ENCODE results near the gene S100A16.
A peak's percentile ranks its signal among the peaks of the same experiment; 100 is the strongest.
"Not testable (repeated sequence)": the region's sequence is repeated elsewhere in the genome, so short reads cannot be mapped to it uniquely, and the experiment has no call there.

S100A16 gene

GRCh38 chr1:153612755-153613331 is at the start of gene S100A16:
TSS of gene S100A16 (minus strand) at chr1:153613137. CDS start at chr1:153608151, 4,986 bp downstream.
- no peak for DNase-seq

DNA sequence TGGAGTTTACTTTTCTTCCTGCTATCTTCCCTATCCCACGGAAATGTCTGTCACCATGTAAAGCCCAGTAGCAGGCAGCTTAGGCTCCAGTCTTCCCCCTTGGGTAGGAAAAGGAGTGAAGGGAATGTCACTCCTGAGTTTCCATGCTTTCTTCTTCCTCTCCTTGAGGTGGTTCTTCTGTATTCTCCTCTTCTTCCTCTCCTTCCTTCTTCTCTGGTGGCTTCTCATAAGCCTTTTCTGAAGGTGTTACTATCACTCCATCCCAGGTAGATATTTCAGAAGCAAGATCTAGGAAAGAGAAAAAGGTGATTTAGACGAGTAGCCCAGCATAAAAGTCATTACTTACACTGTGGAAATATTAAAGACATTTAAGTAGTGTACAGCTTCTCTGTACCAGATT is 49.3 kb upstream of the S100A16 start:
- no peak for DNase-seq

- no peak for DNase-seq
These were observed 48.3 kb upstream of the S100A16 start for GRCh38 chr1:153661111-153661708.

DNA sequence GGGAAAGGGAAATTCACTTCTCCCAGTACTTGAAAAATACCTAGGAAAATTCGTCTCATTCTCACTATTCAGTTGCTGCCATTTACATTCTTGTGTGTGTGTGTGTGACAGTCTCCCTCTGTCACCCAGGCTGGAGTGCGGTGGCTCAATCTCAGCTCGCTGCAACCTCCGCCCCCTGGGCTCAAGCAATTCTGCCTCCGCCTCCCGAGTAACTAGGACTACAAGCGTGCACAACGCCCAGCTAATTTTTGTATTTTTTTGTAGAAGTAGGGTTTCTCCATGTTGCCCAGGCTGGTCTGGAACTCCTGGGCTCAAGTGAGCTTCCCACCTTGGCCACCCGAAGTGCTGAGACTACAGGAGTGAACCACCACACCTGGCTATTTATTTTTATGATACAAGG is 46.7 kb upstream of the S100A16 start:
- no peak for DNase-seq

DNA sequence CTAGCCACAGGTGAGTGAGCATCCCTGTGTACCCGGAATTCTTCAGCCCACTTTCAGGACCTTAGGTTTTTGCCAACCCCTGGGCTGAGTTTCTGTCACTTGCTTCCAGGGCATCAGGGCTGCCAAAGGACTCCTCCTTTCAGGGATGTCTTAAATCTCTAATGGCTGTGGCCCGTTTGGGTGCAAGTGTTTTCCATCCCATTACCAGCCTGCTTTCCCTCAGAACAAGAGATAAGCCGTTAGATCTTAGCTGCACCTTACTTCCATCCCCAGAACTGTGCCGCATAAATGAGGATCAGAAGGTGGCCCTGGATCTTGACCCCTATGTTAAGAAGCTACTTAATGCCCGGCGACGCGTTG is 46.2 kb upstream of the S100A16 start:
- DNase-seq, result no peak

GRCh38 chr1:153658400-153659174 is 45.6 kb upstream of the S100A16 start, which contains the start of gene SNAPIN:
TSS of gene SNAPIN (plus strand) at chr1:153658703. CDS start at chr1:153658744, 41 bp downstream.
- peak; percentile 83 for DNase-seq

- DNase-seq, result no peak
These were observed 42.4 kb upstream of the S100A16 start for GRCh38 chr1:153655333-153655732.

GRCh38 chr1:153652805-153653500 is 40.0 kb upstream of the S100A16 start:
- no peak for DNase-seq

- DNase-seq, result no peak
These were observed 38.8 kb upstream of the S100A16 start for GRCh38 chr1:153651771-153652170.

DNA sequence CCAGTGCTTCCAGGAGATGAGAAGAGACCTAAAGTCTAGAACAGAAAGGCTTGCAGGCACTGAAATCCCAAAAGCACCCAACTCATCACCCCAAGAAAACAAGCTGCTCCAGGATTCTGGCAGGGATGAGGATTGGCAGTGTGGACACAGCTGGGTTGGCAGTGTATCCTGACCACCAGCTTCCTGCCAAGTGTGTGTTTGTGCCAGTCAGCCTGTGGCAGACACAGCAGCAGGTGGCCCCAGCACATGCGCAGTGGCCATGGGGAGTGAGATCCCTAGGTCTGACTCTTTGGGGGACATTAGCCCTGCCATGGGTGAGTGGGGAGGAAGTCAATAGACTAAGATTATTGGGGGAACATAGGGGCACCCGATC is 36.9 kb upstream of the S100A16 start:
- no peak for DNase-seq

GRCh38 chr1:153649137-153649862 is 36.4 kb upstream of the S100A16 start:
- DNase-seq, result no peak

- DNase-seq, result no peak
These were observed 35.2 kb upstream of the S100A16 start for GRCh38 chr1:153648000-153648643.

DNA sequence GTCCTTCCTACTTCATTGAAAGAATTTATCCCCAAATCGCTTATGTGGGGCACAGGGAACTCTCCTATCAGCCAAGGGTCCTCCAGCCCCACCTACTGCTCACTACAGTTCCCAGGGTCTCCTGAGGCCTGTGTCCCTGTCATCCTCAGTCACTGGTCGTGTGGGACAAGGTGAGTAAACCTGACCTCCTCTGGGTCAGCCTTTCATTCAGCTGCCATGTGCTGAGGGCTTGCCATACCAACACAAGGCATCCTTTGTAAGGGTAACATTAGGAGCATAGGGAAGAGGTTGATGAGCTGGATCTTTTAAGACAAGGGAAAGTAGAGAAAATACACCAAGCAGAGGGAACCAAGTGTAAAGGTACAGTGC is 34.4 kb upstream of the S100A16 start:
- no peak for DNase-seq

- DNase-seq, result no peak
These were observed 33.9 kb upstream of the S100A16 start for GRCh38 chr1:153646672-153647345.

DNA sequence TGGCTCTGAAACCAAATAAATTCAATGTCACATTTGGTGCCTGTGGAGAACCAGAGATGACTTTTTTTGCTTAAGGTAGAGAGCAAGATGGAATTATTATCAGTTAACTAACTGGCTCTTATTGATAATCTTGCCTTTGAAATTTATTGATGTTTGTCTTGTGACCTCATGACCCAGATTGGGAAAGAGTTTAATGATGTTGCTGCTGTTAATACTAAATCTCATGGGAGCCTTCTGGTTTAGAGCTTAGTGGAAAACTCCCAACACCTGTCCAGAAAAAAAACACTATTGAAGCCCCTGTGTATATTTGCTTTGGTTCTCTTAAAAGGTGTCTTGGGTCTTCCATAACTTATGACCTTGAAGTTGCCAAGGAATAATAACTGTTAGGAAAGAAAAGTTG is 30.9 kb upstream of the S100A16 start:
- no peak for DNase-seq

GRCh38 chr1:153643100-153643499 is 30.2 kb upstream of the S100A16 start:
- no peak for DNase-seq

GRCh38 chr1:153642161-153642560 is 29.2 kb upstream of the S100A16 start:
- DNase-seq, result no peak

DNA sequence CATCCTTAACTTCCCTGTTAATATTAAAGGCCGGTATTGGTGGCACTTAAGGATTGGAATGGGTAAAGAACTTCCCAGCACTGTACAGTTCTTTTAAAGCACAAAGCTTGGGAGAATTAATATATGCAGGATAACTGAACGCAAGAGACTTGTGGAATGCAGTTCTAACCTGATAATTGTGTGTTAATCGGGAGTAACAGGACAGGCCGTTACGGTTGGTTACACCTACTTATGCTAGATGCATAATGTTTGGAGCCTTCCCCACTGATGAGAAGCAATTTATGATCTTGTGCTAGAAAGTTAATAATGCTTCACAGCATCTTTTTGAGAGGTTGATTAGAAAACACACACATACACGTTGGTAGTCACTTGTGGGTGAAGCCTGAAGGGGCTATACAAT is 27.9 kb upstream of the S100A16 start:
- DNase-seq, result no peak

GRCh38 chr1:153640213-153640612 is 27.3 kb upstream of the S100A16 start:
- DNase-seq, result not testable (repeated sequence)

DNA sequence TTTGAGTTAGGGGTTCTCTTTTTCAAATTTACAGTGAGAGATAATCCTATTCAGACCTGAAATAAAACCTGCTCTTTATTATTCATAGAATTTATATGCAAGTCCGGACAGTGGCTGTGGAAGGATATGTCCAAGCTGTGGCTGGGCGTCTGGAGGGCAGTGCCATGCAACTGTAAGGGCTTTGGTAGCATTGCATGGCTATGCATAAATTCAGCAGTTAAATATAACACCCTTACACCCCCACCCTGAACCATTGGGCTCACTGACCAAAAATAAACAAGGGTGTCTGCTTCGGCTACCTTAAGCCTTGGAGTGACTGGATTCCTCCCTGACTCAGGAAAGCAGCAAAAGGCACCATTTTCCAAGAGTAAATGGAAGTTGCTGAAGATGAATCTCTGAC is 26.3 kb upstream of the S100A16 start:
- no peak for DNase-seq

GRCh38 chr1:153638261-153638660 is 25.3 kb upstream of the S100A16 start:
- DNase-seq, result no peak

GRCh38 chr1:153636312-153636711 is 23.4 kb upstream of the S100A16 start:
- no peak for DNase-seq
